ENCODE results near the gene ELOA. TPM values are rescaled to one million over a fixed set of nuclear protein-coding genes. Genes with fewer than 3 reads are reported as not detected.

ELOA gene, protein sequence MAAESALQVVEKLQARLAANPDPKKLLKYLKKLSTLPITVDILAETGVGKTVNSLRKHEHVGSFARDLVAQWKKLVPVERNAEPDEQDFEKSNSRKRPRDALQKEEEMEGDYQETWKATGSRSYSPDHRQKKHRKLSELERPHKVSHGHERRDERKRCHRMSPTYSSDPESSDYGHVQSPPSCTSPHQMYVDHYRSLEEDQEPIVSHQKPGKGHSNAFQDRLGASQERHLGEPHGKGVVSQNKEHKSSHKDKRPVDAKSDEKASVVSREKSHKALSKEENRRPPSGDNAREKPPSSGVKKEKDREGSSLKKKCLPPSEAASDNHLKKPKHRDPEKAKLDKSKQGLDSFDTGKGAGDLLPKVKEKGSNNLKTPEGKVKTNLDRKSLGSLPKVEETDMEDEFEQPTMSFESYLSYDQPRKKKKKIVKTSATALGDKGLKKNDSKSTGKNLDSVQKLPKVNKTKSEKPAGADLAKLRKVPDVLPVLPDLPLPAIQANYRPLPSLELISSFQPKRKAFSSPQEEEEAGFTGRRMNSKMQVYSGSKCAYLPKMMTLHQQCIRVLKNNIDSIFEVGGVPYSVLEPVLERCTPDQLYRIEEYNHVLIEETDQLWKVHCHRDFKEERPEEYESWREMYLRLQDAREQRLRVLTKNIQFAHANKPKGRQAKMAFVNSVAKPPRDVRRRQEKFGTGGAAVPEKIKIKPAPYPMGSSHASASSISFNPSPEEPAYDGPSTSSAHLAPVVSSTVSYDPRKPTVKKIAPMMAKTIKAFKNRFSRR
- total RNA-seq (2022; extraction: Qiagen RNA extraction), result 25.8 to 34.8 TPM (median 27.0 TPM) in 5 replicates

GRCh38 chr1:23743287-23744152, at the start of gene ELOA:
ELOA (plus strand) TSS chr1:23743471; CDS start chr1:23743504, 33 bp downstream.

GRCh38 chr1:23777979-23778814, 34.9 kb downstream of the ELOA start, which contains the start of gene PITHD1:
PITHD1 (plus strand) TSS chr1:23778418; CDS start chr1:23778516, 98 bp downstream.

GRCh38 chr1:23790696-23791515, 47.6 kb downstream of the ELOA start, which contains the start of gene LYPLA2:
LYPLA2 (plus strand) TSS chr1:23791145; CDS start chr1:23792683, 1,538 bp downstream.

GRCh38 chr1:23800400-23801337, 57.4 kb downstream of the ELOA start, which contains the start of gene GALE:
GALE (minus strand) TSS chr1:23800754; CDS start chr1:23799007, 1,747 bp downstream.

Other genes with a start within 250 kb of the ELOA start
- 2.5 to 2.9 TPM (median 2.6 TPM) in 5 replicates for gene E2F2, start 212.2 kb upstream of the ELOA start, total RNA-seq (2022; extraction: Qiagen RNA extraction)
- gene ID3, start 184.0 kb upstream of the ELOA start, total RNA-seq (2022; extraction: Qiagen RNA extraction), result 302 to 419 TPM (median 395 TPM) in 5 replicates
- gene RPL11, start 51.7 kb upstream of the ELOA start, total RNA-seq (2022; extraction: Qiagen RNA extraction), result 1,026 to 1,507 TPM (median 1,393 TPM) in 5 replicates
- 25.9 to 36.1 TPM (median 31.4 TPM) in 5 replicates for gene PITHD1, start 34.9 kb downstream of the ELOA start, total RNA-seq (2022; extraction: Qiagen RNA extraction)
- gene LYPLA2, start 47.7 kb downstream of the ELOA start, total RNA-seq (2022; extraction: Qiagen RNA extraction), result 54.5 to 58.3 TPM (median 56.5 TPM) in 5 replicates
- gene GALE, start 57.3 kb downstream of the ELOA start, total RNA-seq (2022; extraction: Qiagen RNA extraction), result 70.0 to 76.3 TPM (median 74.4 TPM) in 5 replicates
- gene HMGCL, start 82.0 kb downstream of the ELOA start, total RNA-seq (2022; extraction: Qiagen RNA extraction), result 13.2 to 14.6 TPM (median 13.6 TPM) in 5 replicates
- gene FUCA1, start 124.8 kb downstream of the ELOA start, total RNA-seq (2022; extraction: Qiagen RNA extraction), result 9.6 to 11.2 TPM (median 10.2 TPM) in 5 replicates
- gene CNR2, start 169.9 kb downstream of the ELOA start, total RNA-seq (2022; extraction: Qiagen RNA extraction), result 0.01 TPM in 1 of 5 replicates, not detected in the others
- 29.4 to 42.8 TPM (median 39.1 TPM) in 5 replicates for gene PNRC2, start 216.4 kb downstream of the ELOA start, total RNA-seq (2022; extraction: Qiagen RNA extraction)
- gene SRSF10, start 236.9 kb downstream of the ELOA start, total RNA-seq (2022; extraction: Qiagen RNA extraction), result 86.1 to 116 TPM (median 94.7 TPM) in 5 replicates

Measured in A549 treated with Hydrocortisone at 1 μM for 4 hours (cell line).